DMS153 treated with DMSO at 0.1 percent for 48 hours (cell line): ENCODE data around the gene FFAR3.

Experiments
- DNase-seq: peaks from one replicate; lab custom pipeline; 2025; ENCODE audit not compliant: unreplicated experiment; lab: John Stamatoyannopoulos, UW

Gene FFAR3

GRCh38 chr19:35357867-35358573 is at the start of gene FFAR3:
Gene FFAR3 (plus strand): TSS chr19:35358460. CDS start chr19:35358891, 431 bp downstream.
- no peak for DNase-seq

- no peak for DNase-seq
These were observed 49.4 kb upstream of the FFAR3 start for GRCh38 chr19:35308910-35309309.

GRCh38 chr19:35309481-35310279 is 48.6 kb upstream of the FFAR3 start:
- no peak for DNase-seq

- DNase-seq, result no peak
These were observed 47.9 kb upstream of the FFAR3 start for GRCh38 chr19:35310331-35310730.

DNA sequence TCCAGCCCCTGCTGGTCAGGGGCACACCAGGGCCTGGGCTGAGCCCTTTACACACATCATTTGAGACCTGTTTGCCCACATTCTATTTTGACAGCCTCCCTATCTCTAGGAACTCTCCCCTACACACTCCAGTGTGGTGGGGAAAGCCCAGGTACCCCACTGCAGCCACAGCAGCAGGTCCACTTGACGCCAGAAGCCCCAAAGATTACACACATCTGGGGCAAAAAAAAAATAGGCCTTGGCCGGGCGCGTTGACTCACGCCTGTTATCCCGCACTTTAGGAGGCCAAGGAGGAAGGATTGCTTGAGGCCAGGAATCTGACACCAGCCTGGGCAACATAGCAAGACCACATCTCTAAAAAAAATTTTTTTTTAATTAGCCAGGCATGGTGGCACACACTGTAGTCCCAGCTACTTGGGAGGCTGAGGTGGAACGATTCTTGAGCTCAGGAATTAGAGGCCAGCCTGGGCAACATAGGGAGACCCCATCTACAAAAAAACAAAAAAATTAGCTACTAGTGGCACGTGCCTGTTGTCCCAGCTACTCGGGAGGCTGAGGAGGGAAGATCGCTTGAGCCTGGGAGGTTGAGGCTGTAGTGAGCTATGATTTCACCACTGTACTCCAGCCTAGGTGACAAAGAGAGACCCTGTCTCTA is 47.3 kb upstream of the FFAR3 start:
- no peak for DNase-seq

GRCh38 chr19:35311901-35312665 is 46.2 kb upstream of the FFAR3 start:
- DNase-seq, result no peak

DNA sequence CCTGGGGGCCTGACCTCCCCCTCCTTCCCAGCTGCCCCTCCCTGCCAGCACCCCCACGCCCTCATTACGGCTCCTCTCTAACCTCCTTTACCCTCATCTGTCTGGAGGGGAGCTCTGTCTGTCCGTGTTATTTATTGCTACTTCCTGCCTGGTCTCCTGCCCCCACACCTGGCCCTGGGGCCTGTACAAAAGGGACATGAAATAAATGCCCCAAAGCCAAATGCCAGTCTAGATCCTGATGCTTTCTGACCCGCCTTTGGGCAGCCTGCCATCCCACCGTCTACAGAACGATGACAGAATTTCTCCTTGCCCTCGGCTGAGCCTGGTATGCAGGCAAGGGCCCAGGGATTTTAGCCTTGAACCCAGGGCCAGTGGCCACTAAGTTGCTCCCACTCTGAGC is 44.7 kb upstream of the FFAR3 start:
- DNase-seq, result no peak

DNA sequence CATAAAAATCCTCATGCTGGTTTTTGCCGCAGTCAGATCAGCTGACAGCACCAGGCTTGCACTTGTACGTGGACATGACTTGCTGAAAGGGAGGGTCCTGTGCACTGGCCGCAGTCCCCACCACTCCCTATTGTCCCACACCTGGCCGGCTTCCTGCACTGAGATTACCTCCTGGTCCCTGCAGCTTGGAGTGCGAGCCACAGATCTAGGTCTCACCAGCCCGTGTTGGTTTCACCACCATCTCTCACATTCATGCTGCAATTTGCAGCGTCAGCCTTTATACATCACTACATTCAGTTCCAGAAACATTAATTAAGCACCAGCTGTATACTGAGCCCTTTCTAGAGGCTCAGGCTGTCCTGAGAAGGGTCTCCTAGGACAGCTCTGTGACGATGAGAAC is 44.2 kb upstream of the FFAR3 start:
- DNase-seq, result no peak

DNA sequence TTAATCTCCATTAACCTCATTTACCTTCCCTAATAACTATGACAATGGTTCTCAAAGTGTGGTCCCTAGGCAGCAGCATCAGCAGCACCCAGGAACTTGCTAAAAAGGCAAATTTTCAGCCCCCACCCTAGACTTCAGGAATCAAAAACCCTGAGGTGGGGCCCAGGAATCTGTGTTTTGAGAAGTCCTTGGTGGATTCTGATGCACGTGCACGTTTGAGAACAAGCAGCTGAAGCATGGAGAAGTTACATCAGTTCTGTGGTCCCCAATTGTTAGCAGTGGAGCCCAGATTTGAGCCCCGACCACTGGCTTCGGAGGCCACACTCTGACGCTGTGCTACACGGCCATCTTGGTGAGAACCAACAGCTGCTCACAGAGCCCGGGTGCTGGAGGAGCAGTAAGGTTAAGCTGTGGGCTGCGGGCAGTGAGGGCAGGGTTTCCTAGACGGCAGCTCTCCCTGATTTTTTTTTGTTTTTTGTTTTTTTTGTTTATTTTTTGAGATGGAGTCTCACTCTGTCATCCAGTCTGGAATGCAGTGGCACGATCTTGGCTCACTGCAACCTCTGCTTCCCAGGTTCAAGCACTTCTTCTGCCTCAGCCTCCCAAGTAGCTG is 43.3 kb upstream of the FFAR3 start:
- DNase-seq, result no peak

- no peak for DNase-seq
These were observed 42.4 kb upstream of the FFAR3 start for GRCh38 chr19:35315883-35316282.

DNA sequence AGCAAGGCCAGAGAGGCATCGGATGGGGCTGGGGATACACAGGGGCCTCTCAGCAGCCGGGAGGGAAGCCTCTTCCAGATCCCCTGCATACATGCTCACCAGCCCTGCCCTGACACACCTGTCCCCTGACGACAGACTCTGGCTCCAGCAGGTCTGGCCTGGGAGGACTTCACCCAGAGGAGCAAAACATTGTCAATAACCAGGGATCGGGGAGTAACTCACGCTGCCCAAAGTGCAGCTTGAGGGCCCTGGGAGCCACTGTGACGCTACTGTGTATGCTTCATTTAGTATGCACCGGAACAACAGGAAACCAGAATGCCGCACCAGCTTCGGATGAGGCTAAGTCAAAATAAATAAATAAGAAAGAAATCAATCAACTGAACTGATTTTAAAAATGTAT is 41.7 kb upstream of the FFAR3 start:
- DNase-seq, result no peak

DNA sequence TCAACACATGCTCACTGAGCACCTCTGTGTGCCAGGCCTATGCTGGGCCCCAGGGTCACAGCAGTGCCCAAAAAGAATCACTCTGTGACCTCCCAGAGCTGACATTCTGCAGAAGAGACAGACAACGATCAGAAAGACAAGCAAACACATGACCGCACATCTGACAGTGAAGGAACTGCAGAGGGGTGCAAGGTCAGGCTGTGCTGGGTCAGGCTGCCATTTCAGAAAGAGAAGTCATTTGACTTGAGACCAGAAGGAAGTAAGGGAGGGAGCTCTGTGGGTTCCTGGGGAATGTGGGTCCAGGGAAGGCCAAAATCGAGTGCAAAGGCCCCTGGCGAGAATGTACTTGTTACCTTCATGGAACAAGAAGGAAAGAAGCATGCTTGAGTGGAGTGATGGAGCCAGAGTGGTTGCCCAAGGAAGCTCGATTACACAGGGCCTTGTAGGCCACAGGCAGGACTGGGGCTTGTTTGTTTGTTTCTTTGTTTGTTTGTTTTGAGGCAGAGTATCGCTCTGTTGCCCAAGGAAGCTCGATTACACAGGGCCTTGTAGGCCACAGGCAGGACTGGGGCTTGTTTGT is 40.7 kb upstream of the FFAR3 start:
- DNase-seq, result no peak

GRCh38 chr19:35318679-35319448 is 39.4 kb upstream of the FFAR3 start:
- DNase-seq, result no peak

- DNase-seq, result no peak
These were observed 38.1 kb upstream of the FFAR3 start for GRCh38 chr19:35320065-35320713.

DNA sequence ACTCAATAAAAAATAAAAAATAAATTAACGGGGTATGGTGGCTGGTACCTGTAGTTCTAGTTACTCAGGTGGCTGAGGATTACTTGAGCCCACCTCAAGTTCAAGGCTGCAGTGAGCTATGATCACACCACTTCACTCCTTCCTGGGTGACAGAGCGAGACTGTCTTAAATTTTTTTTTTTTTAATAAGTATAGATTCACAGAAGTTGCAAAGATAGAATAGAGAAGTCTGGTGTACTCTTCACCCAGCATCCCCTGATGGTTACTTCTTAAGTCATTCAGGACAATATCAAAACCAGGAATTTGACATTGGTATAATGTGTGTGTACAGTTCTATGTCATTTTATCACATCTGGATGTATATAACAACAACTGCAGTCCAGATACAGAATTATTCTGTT is 37.0 kb upstream of the FFAR3 start:
- DNase-seq, result no peak

- no peak for DNase-seq
These were observed 36.2 kb upstream of the FFAR3 start for GRCh38 chr19:35322014-35322413.

- no peak for DNase-seq
These were observed 30.6 kb upstream of the FFAR3 start for GRCh38 chr19:35327642-35328041.

DNA sequence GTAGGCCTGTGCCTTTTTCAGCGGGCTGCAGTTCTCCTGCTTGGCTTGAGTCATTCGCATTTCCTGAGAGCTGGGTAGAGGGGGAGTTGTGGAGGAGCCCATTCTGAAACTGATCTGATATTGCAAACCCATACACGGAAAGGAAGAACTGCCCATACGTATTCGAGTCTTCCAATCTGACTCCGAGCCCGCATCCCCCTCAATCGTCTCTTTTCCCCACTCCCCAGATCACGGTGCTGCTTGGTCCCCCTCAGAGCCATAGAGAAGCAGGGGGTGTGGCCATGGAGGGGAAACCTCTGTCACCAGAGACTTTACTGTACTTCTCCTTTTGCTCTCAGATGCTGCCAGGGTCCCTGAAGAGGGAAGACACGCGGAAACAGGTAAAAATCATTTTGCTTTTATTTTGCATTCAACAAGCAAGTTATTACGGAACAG is 29.4 kb upstream of the FFAR3 start, which contains the start of gene CD22:
CD22 (plus strand) TSS at position 337 of the 435 bp plus-strand sequence. CDS start 2,854 bp downstream, outside the sequence.
- DNase-seq, result no peak

DNA sequence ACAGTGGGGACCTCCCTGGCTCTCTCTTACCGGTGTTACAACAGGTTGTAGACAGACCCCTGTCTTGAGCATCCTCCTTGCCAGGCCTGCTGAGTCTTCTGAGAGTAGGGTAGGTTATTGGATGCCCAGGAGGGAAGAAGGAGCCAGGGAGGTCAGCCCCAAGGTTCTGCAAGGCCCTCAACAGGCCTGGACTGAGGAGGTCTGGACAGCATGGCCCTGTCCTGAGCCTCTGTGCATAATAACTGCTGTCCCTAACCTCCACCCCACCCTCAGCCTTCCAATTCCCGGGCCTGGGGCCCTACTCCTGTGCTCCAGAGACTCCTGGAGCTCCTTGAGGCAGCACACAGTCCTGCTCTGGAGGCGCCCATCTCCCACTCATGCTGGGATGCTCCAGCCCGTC is 28.9 kb upstream of the FFAR3 start:
- DNase-seq, result no peak
